Peyer's patch (tissue), 4 donors: ENCODE data around the gene CATSPER3.

Experiments used
- POLR2A ChIP-seq, 2 donors: fragments of 450-650 bp; IDR thresholded peaks; one replicate each; pipeline ENCODE4 v1.5.1; 2017; ENCODE audit warnings: antibody characterized with exemption in 2 of 2, mild to moderate bottlenecking in 2 of 2, moderate library complexity in 2 of 2
- TF ChIP-seq, protein P1 (sequence below), 6 experiments: fragments of 450-650 bp in 4 of 6; fragments of 200-600 bp in 2 of 6; sonication (generic) in 1 of 6; IDR thresholded peaks; one replicate each; pipeline ENCODE4 v1.5.1; 2017 to 2019; ENCODE audit warnings: antibody characterized with exemption in 6 of 6, mild to moderate bottlenecking in 3 of 6, moderate library complexity in 1 of 6

DNA sequence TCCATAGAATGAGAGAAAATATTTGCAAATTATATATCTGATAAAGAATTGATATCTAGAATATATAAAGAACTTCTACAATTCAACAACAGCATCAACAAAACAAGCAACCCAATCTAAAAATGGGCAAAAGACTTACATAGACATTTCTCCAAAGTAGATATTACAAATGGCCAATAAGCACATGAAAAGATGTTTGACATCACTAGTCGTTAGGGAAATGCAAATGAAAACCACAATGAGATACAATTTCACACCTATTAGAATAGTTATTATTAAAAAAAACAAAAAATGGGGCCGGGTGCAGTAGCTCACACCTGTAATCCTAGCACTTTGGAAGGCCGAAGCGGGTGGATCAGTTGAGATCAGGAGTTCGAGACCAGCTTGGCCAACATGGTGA is 24.4 kb downstream of the CATSPER3 start:
- TF ChIP-seq, protein P1, sequence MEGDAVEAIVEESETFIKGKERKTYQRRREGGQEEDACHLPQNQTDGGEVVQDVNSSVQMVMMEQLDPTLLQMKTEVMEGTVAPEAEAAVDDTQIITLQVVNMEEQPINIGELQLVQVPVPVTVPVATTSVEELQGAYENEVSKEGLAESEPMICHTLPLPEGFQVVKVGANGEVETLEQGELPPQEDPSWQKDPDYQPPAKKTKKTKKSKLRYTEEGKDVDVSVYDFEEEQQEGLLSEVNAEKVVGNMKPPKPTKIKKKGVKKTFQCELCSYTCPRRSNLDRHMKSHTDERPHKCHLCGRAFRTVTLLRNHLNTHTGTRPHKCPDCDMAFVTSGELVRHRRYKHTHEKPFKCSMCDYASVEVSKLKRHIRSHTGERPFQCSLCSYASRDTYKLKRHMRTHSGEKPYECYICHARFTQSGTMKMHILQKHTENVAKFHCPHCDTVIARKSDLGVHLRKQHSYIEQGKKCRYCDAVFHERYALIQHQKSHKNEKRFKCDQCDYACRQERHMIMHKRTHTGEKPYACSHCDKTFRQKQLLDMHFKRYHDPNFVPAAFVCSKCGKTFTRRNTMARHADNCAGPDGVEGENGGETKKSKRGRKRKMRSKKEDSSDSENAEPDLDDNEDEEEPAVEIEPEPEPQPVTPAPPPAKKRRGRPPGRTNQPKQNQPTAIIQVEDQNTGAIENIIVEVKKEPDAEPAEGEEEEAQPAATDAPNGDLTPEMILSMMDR (IDR thresholded peaks at IDR 0.05): no peak
- no peak for TF ChIP-seq POLR2A (IDR thresholded peaks at IDR 0.05)
